Measurements from ENCODE around the gene ZNF879.

ZNF879 gene

GRCh38 chr5:179023528-179024189 lies at the start of gene ZNF879:
Gene ZNF879, plus strand, starts transcription at chr5:179023804. Its CDS starts 1,201 bp downstream, at chr5:179025005.
- peak; percentile 93 for DNase-seq

GRCh38 chr5:178981381-178981780 lies 42.2 kb upstream of the ZNF879 start:
- DNase-seq: no peak

GRCh38 chr5:178982941-178983340 lies 40.7 kb upstream of the ZNF879 start:
- DNase-seq: no peak

- DNase-seq: no peak
Measured at GRCh38 chr5:178983728-178984127, 39.9 kb upstream of the ZNF879 start.

GRCh38 chr5:178984145-178985072 lies 39.2 kb upstream of the ZNF879 start:
- DNase-seq: no peak

- no peak for DNase-seq
Measured at GRCh38 chr5:178986326-178986960, 37.2 kb upstream of the ZNF879 start.

GRCh38 chr5:178988436-178989220 lies 35.0 kb upstream of the ZNF879 start:
- no peak for DNase-seq

GRCh38 chr5:178989311-178989710 lies 34.3 kb upstream of the ZNF879 start:
- no peak for DNase-seq

- DNase-seq: no peak
Measured at GRCh38 chr5:178990491-178990890, 33.1 kb upstream of the ZNF879 start.

- DNase-seq: no peak
Measured at GRCh38 chr5:178991190-178992145, 32.1 kb upstream of the ZNF879 start.

GRCh38 chr5:178992291-178992895 lies 31.2 kb upstream of the ZNF879 start:
- no peak for DNase-seq

- DNase-seq: no peak
Measured at GRCh38 chr5:178993236-178993765, 30.3 kb upstream of the ZNF879 start.

- no peak for DNase-seq
Measured at GRCh38 chr5:178993955-178994579, 29.5 kb upstream of the ZNF879 start.

GRCh38 chr5:178994580-178995340 lies 28.8 kb upstream of the ZNF879 start, which contains the start of gene GRM6:
Gene GRM6, minus strand, starts transcription at chr5:178995320. Its CDS starts 376 bp downstream, at chr5:178994944.
- DNase-seq: no peak

- no peak for DNase-seq
Measured at GRCh38 chr5:178995341-178995690, 28.3 kb upstream of the ZNF879 start.

GRCh38 chr5:178996156-178996555 lies 27.4 kb upstream of the ZNF879 start:
- no peak for DNase-seq

GRCh38 chr5:178997191-178997590 lies 26.4 kb upstream of the ZNF879 start:
- no peak for DNase-seq

GRCh38 chr5:178998441-178998840 lies 25.2 kb upstream of the ZNF879 start:
- no peak for DNase-seq

- no peak for DNase-seq
Measured at GRCh38 chr5:179006564-179006963, 17.0 kb upstream of the ZNF879 start.

GRCh38 chr5:179008667-179009066 lies 14.9 kb upstream of the ZNF879 start:
- no peak for DNase-seq
